D721Med (cell line): ENCODE data around the gene CHST11.

Source experiments
- DNase-seq: peaks from one replicate; pipeline ENCODE4 v3.0.0; 2011; ENCODE audit warnings: low spot score; ENCODE audit not compliant: insufficient read length
- FAIRE-seq: peaks from 2 replicates; lab custom pipeline; 2011; peaks lifted over from hg19 to GRCh38; lab: Jason Lieb, UNC
- CTCF ChIP-seq: IDR thresholded peaks from 2 replicates; pipeline ENCODE4 v1.5.1; 2012; ENCODE audit warnings: mild to moderate bottlenecking, control low read depth; ENCODE audit not compliant: insufficient read depth; ENCODE audit errors: missing control alignments

Gene CHST11

GRCh38 chr12:104768033-104768432 lies 311.3 kb downstream of the CHST11 start:
- DNase-seq (no peak), FAIRE-seq (no peak)
- no peak for TF ChIP-seq CTCF

GRCh38 chr12:104769144-104769561 lies 312.4 kb downstream of the CHST11 start:
- no peak for FAIRE-seq
- no peak for TF ChIP-seq CTCF
- no peak for DNase-seq

- DNase-seq = no peak
These were observed 315.6 kb downstream of the CHST11 start for GRCh38 chr12:104772336-104772735.

GRCh38 chr12:104775731-104776231 lies 319.0 kb downstream of the CHST11 start:
- TF ChIP-seq CTCF = no peak
- no peak for FAIRE-seq
- DNase-seq = no peak

More at GRCh38 chr12:104772336-104772735, 315.6 kb downstream of the CHST11 start:
- FAIRE-seq = no peak
- no peak for TF ChIP-seq CTCF

- FAIRE-seq (no peak), DNase-seq (no peak)
- TF ChIP-seq CTCF = no peak
These were observed 322.4 kb downstream of the CHST11 start for GRCh38 chr12:104779134-104779533.

GRCh38 chr12:104782296-104782695 lies 325.5 kb downstream of the CHST11 start:
- FAIRE-seq (no peak), DNase-seq (no peak)
- TF ChIP-seq CTCF = no peak

GRCh38 chr12:104784592-104784991 lies 327.8 kb downstream of the CHST11 start:
- no peak for FAIRE-seq
- TF ChIP-seq CTCF = no peak
- no peak for DNase-seq
